Measurements from ENCODE around the gene TMEM47.

Gene TMEM47

GRCh38 chrX:34578237-34578636 lies 78.8 kb downstream of the TMEM47 start:
- in situ Hi-C loops (cut with MboI; ENCODE audit: low sequenced_read_pairs, unreplicated experiment) = no loop called here
- no peak for TF ChIP-seq CTCF (IDR thresholded peaks at IDR 0.05; ENCODE audit: borderline replicate concordance, control extremely low read depth, extremely low read depth, insufficient read depth, missing control alignments)
- no peak for DNase-seq (ENCODE audit: low spot score)
